ENCODE data around the gene CTNNB1. TPM values are rescaled to one million over a fixed set of nuclear protein-coding genes. Genes with fewer than 3 reads are reported as not detected.

The CTNNB1 gene
- total and polyA plus RNA-seq, 12 donors = 52.3 to 970 (median 391) TPM

DNA sequence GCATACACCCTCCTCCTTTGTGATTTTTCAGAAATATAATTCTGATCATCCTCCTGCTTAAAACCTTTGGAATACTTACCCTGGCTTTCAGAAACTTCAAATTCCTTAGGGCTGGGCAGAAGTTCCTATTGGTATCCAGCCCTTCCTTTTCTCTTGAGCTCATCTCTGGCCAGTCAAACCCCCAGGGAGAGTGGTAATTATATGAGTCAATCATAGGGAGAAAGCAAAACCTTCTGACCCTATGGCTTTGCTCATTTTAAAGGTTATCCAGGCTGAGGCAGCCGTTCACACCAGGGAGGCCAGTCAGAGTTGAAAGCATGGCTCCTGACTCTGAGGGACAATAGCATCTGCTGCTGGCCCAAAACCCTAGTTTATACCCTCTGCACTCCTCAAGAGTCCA, 23.9 kb upstream of the CTNNB1 start:
- no peak for DNase-seq
- intact Hi-C loops (cut with DNase I) = no loop called here
- Histone ChIP-seq H3K36me3 (replicated peaks in 1 of 2) (no peaks in the 10 kb centered on the region), H3K9me3 (replicated peaks in 1 of 3) (no peaks in the 10 kb centered on the region), H3K4me3 (no peak overlapping the region), H3K4me1 (replicated peaks in 1 of 2) (no peaks in the 10 kb centered on the region), H3K27ac (no peak overlapping the region), H3K27me3 (no peaks in the 10 kb centered on the region)
- TF ChIP-seq POLR2A (IDR thresholded peaks at IDR 0.05) = no peak
- TF ChIP-seq, protein P1, sequence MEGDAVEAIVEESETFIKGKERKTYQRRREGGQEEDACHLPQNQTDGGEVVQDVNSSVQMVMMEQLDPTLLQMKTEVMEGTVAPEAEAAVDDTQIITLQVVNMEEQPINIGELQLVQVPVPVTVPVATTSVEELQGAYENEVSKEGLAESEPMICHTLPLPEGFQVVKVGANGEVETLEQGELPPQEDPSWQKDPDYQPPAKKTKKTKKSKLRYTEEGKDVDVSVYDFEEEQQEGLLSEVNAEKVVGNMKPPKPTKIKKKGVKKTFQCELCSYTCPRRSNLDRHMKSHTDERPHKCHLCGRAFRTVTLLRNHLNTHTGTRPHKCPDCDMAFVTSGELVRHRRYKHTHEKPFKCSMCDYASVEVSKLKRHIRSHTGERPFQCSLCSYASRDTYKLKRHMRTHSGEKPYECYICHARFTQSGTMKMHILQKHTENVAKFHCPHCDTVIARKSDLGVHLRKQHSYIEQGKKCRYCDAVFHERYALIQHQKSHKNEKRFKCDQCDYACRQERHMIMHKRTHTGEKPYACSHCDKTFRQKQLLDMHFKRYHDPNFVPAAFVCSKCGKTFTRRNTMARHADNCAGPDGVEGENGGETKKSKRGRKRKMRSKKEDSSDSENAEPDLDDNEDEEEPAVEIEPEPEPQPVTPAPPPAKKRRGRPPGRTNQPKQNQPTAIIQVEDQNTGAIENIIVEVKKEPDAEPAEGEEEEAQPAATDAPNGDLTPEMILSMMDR (IDR thresholded peaks at IDR 0.05) = no peak
- WGBS, 4 donors = 64 to 86% (median 72%) methylated on average over 1 of the region's 1 CpG

DNA sequence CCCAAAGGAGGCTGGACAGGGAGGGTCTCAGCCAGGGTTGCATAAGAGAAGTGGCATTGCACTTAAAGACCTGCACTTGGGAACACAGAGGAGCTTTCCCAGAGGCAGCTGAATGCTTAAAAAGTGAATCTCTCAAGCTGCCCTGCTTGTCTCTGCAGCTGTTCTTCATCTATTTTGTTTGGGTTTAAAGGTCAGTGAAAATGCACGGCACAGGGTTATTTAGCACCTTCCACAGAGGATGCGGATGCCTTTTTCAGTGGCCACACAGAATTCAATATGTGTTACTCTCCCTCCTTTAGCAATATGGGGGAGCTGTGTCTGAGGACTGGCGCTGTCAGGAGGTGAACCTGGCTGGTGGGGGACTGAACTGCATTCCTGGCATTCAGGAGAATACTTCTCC, 22.7 kb upstream of the CTNNB1 start:
- Histone ChIP-seq H3K36me3 (replicated peaks in 1 of 2) (no peaks in the 10 kb centered on the region), H3K27ac (no peak overlapping the region), H3K4me1 (replicated peaks in 1 of 2) (no peaks in the 10 kb centered on the region), H3K9me3 (replicated peaks in 1 of 3) (no peaks in the 10 kb centered on the region), H3K27me3 (no peaks in the 10 kb centered on the region), H3K4me3 (no peak overlapping the region)
- WGBS, 4 donors = 55 to 75% (median 69%) methylated on average over 3 of the region's 3 CpGs
- TF ChIP-seq, protein P1 (IDR thresholded peaks at IDR 0.05) = no peak
- no peak for TF ChIP-seq POLR2A (IDR thresholded peaks at IDR 0.05)
- DNase-seq = no peak
- intact Hi-C loops (cut with DNase I) = no loop called here

DNA sequence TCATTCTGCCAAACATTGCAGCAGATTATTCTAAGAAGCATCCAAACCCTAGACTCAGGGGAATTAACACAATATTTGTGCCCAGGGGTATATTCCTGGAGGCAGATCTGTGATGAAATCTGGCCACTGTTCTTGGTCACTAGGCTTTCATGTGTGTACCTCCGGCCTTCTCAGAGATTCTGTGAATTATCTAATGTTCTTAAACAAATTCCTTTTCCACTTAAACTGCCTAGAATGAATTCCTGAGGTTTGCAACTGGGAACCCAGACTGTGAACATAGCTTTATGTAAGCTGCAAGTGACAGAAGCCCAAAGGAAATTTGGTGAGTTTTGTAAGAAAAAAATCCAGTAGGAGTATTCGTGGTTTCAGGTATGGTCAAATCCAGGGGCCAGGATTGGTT, 20.7 kb upstream of the CTNNB1 start:
- TF ChIP-seq, protein P1 (IDR thresholded peaks at IDR 0.05) = no peak
- TF ChIP-seq POLR2A (IDR thresholded peaks at IDR 0.05) = no peak
- H3K27ac ChIP-seq = no peak overlapping the region
- H3K27me3 ChIP-seq = no peaks in the 10 kb centered on the region
- H3K4me3 ChIP-seq = no peak overlapping the region
- 84 to 92% (median 88%) methylated on average over 2 of the region's 2 CpGs for WGBS, 4 donors
- no peaks in the 10 kb centered on the region for H3K36me3 ChIP-seq (replicated peaks in 1 of 2)
- H3K4me1 ChIP-seq (replicated peaks in 1 of 2) = no peaks in the 10 kb centered on the region
- DNase-seq = no peak
- no peaks in the 10 kb centered on the region for H3K9me3 ChIP-seq (replicated peaks in 1 of 3)
- intact Hi-C loops (cut with DNase I) = no loop called here

DNA sequence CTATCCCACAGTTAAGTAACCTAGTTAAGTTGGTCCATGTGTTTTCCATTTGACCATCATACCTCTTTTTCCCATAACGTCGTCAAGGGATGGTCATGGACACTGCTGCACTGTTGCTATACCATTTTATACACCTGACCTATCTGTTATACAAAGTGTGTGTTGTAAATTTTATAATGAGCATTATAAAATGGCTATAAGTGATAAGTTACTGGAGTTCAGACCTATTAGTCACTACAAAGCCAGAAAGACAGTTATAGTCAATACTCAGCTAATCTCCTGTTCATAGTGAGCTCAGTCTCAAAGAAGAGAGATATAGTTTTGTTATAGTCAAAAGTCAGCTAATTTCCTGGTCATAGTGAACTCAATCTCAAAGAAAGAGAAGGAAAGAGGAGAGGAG, 18.9 kb upstream of the CTNNB1 start:
- 91 to 100% (median 98%) methylated on average over 2 of the region's 2 CpGs for whole genome bisulfite sequencing, 4 donors
- intact Hi-C loops (cut with DNase I) = no loop called here
- TF ChIP-seq, protein P1 (IDR thresholded peaks at IDR 0.05) = no peak
- TF ChIP-seq POLR2A (IDR thresholded peaks at IDR 0.05) = no peak
- H3K36me3 ChIP-seq (replicated peaks in 1 of 2) = no peaks in the 10 kb centered on the region
- H3K4me3 ChIP-seq = no peak overlapping the region
- DNase-seq = no peak
- no peak overlapping the region for H3K27ac ChIP-seq
- no peaks in the 10 kb centered on the region for H3K27me3 ChIP-seq
- no peaks in the 10 kb centered on the region for H3K4me1 ChIP-seq (replicated peaks in 1 of 2)
- H3K9me3 ChIP-seq (replicated peaks in 1 of 3) = no peaks in the 10 kb centered on the region

Measured in adrenal gland (tissue), 12 donors.